ENCODE measurements around the gene CLDN11. TPM values are rescaled to one million over a fixed set of nuclear protein-coding genes. Genes with fewer than 3 reads are reported as not detected.

Gene CLDN11
- total RNA-seq, 1 donor from 2014 or later, result not detected

GRCh38 chr3:170465955-170466354, 47.3 kb downstream of the CLDN11 start:
- Mint-ChIP-seq H3K4me3 (no peak overlapping the region), H3K9me3 (no peaks in the 10 kb centered on the region), H3K27ac (no peak overlapping the region), H3K36me3 (ENCODE audit: low read depth) (no peaks in the 10 kb centered on the region), H3K27me3 (ENCODE audit: insufficient read depth) (peaks cover 6% of the 10 kb centered on the region), H3K4me1 (ENCODE audit: low read depth) (no peaks in the 10 kb centered on the region)
- no peak for DNase-seq (ENCODE audit: low spot score)
- intact Hi-C loops (cut with micrococcal nuclease), result no loop called here

GRCh38 chr3:170467007-170467406, 48.3 kb downstream of the CLDN11 start:
- Mint-ChIP-seq H3K36me3 (ENCODE audit: low read depth) (no peaks in the 10 kb centered on the region), H3K27ac (no peak overlapping the region), H3K4me1 (ENCODE audit: low read depth) (no peaks in the 10 kb centered on the region), H3K4me3 (no peak overlapping the region), H3K27me3 (ENCODE audit: insufficient read depth) (peaks cover 6% of the 10 kb centered on the region), H3K9me3 (no peaks in the 10 kb centered on the region)
- DNase-seq (ENCODE audit: low spot score), result no peak
- intact Hi-C loops (cut with micrococcal nuclease), result no loop called here

GRCh38 chr3:170467571-170468147, 49.0 kb downstream of the CLDN11 start:
- DNase-seq (ENCODE audit: low spot score), result no peak
- H3K27ac Mint-ChIP-seq, result no peak overlapping the region
- H3K4me1 Mint-ChIP-seq (ENCODE audit: low read depth), result no peaks in the 10 kb centered on the region
- no peaks in the 10 kb centered on the region for H3K36me3 Mint-ChIP-seq (ENCODE audit: low read depth)
- intact Hi-C loops (cut with micrococcal nuclease), result no loop called here
- peaks cover 6% of the 10 kb centered on the region for H3K27me3 Mint-ChIP-seq (ENCODE audit: insufficient read depth)
- no peak overlapping the region for H3K4me3 Mint-ChIP-seq
- no peaks in the 10 kb centered on the region for H3K9me3 Mint-ChIP-seq

- no peak for DNase-seq (ENCODE audit: low spot score)
- H3K9me3 Mint-ChIP-seq, result no peaks in the 10 kb centered on the region
- H3K27me3 Mint-ChIP-seq (ENCODE audit: insufficient read depth), result peaks cover 3% of the 10 kb centered on the region
- no peaks in the 10 kb centered on the region for H3K4me1 Mint-ChIP-seq (ENCODE audit: low read depth)
- no peaks in the 10 kb centered on the region for H3K36me3 Mint-ChIP-seq (ENCODE audit: low read depth)
- intact Hi-C loops (cut with micrococcal nuclease), result no loop called here
- H3K27ac Mint-ChIP-seq, result no peak overlapping the region
- no peak overlapping the region for H3K4me3 Mint-ChIP-seq
Observed at GRCh38 chr3:170469151-170470062, 50.7 kb downstream of the CLDN11 start.

GRCh38 chr3:170470063-170471016, 51.7 kb downstream of the CLDN11 start:
- Mint-ChIP-seq H3K36me3 (ENCODE audit: low read depth) (no peaks in the 10 kb centered on the region), H3K27me3 (ENCODE audit: insufficient read depth) (peaks cover 2% of the 10 kb centered on the region), H3K4me1 (ENCODE audit: low read depth) (no peaks in the 10 kb centered on the region), H3K27ac (no peak overlapping the region), H3K4me3 (no peak overlapping the region), H3K9me3 (no peaks in the 10 kb centered on the region)
- intact Hi-C loops (cut with micrococcal nuclease), result no loop called here
- no peak for DNase-seq (ENCODE audit: low spot score)

- no peaks in the 10 kb centered on the region for H3K4me1 Mint-ChIP-seq (ENCODE audit: low read depth)
- H3K9me3 Mint-ChIP-seq, result no peaks in the 10 kb centered on the region
- H3K4me3 Mint-ChIP-seq, result no peak overlapping the region
- intact Hi-C loops (cut with micrococcal nuclease), result no loop called here
- no peak for DNase-seq (ENCODE audit: low spot score)
- no peak overlapping the region for H3K27ac Mint-ChIP-seq
- no peaks in the 10 kb centered on the region for H3K36me3 Mint-ChIP-seq (ENCODE audit: low read depth)
- H3K27me3 Mint-ChIP-seq (ENCODE audit: insufficient read depth), result no peaks in the 10 kb centered on the region
Observed at GRCh38 chr3:170471149-170471548, 52.5 kb downstream of the CLDN11 start.

GRCh38 chr3:170473358-170473757, 54.7 kb downstream of the CLDN11 start:
- Mint-ChIP-seq H3K9me3 (no peaks in the 10 kb centered on the region), H3K4me3 (no peak overlapping the region), H3K4me1 (ENCODE audit: low read depth) (no peaks in the 10 kb centered on the region), H3K36me3 (ENCODE audit: low read depth) (no peaks in the 10 kb centered on the region), H3K27me3 (ENCODE audit: insufficient read depth) (peaks cover 4% of the 10 kb centered on the region), H3K27ac (no peak overlapping the region)
- DNase-seq (ENCODE audit: low spot score), result no peak
- intact Hi-C loops (cut with micrococcal nuclease), result no loop called here

- Mint-ChIP-seq H3K4me1 (ENCODE audit: low read depth) (no peaks in the 10 kb centered on the region), H3K9me3 (no peaks in the 10 kb centered on the region), H3K27me3 (ENCODE audit: insufficient read depth) (peaks cover 12% of the 10 kb centered on the region), H3K27ac (no peak overlapping the region), H3K4me3 (no peak overlapping the region), H3K36me3 (ENCODE audit: low read depth) (no peaks in the 10 kb centered on the region)
- DNase-seq (ENCODE audit: low spot score), result no peak
- intact Hi-C loops (cut with micrococcal nuclease), result no loop called here
Observed at GRCh38 chr3:170475092-170475685, 56.5 kb downstream of the CLDN11 start.

- peaks cover 12% of the 10 kb centered on the region for H3K27me3 Mint-ChIP-seq (ENCODE audit: insufficient read depth)
- no peaks in the 10 kb centered on the region for H3K9me3 Mint-ChIP-seq
- no peak overlapping the region for H3K4me3 Mint-ChIP-seq
Observed at GRCh38 chr3:170476291-170476690, 57.6 kb downstream of the CLDN11 start.

GRCh38 chr3:170477395-170477794, 58.7 kb downstream of the CLDN11 start:
- intact Hi-C loops (cut with micrococcal nuclease), result no loop called here
- no peak overlapping the region for H3K27ac Mint-ChIP-seq
- no peaks in the 10 kb centered on the region for H3K4me1 Mint-ChIP-seq (ENCODE audit: low read depth)
- no peak overlapping the region for H3K4me3 Mint-ChIP-seq
- H3K36me3 Mint-ChIP-seq (ENCODE audit: low read depth), result no peaks in the 10 kb centered on the region
- no peak for DNase-seq (ENCODE audit: low spot score)
- peaks cover 12% of the 10 kb centered on the region for H3K27me3 Mint-ChIP-seq (ENCODE audit: insufficient read depth)
- no peaks in the 10 kb centered on the region for H3K9me3 Mint-ChIP-seq

More at GRCh38 chr3:170476291-170476690, 57.6 kb downstream of the CLDN11 start:
- Mint-ChIP-seq H3K4me1 (ENCODE audit: low read depth) (no peaks in the 10 kb centered on the region), H3K27ac (no peak overlapping the region), H3K36me3 (ENCODE audit: low read depth) (no peaks in the 10 kb centered on the region)
- no peak for DNase-seq (ENCODE audit: low spot score)
- intact Hi-C loops (cut with micrococcal nuclease), result no loop called here

- no peak overlapping the region for H3K4me3 Mint-ChIP-seq
- no peak overlapping the region for H3K27ac Mint-ChIP-seq
- no peak for DNase-seq (ENCODE audit: low spot score)
- intact Hi-C loops (cut with micrococcal nuclease), result no loop called here
- H3K4me1 Mint-ChIP-seq (ENCODE audit: low read depth), result no peaks in the 10 kb centered on the region
- H3K27me3 Mint-ChIP-seq (ENCODE audit: insufficient read depth), result peaks cover 14% of the 10 kb centered on the region
- no peaks in the 10 kb centered on the region for H3K9me3 Mint-ChIP-seq
- H3K36me3 Mint-ChIP-seq (ENCODE audit: low read depth), result no peaks in the 10 kb centered on the region
Observed at GRCh38 chr3:170480111-170480510, 61.4 kb downstream of the CLDN11 start.

GRCh38 chr3:170482199-170482598, 63.5 kb downstream of the CLDN11 start:
- Mint-ChIP-seq H3K27ac (no peak overlapping the region), H3K36me3 (ENCODE audit: low read depth) (no peaks in the 10 kb centered on the region), H3K4me1 (ENCODE audit: low read depth) (no peaks in the 10 kb centered on the region), H3K27me3 (ENCODE audit: insufficient read depth) (peaks cover 14% of the 10 kb centered on the region), H3K9me3 (no peaks in the 10 kb centered on the region), H3K4me3 (no peak overlapping the region)
- DNase-seq (ENCODE audit: low spot score), result no peak
- intact Hi-C loops (cut with micrococcal nuclease), result no loop called here

Data from activated T-helper 1 cell treated with anti-CD3 and anti-CD28 coated beads, Interleukin-12 subunit alpha, Interleukin-12 subunit beta, Interleukin-2, Interleukin-4 antibody, amounts not matched to agents 30 ng/mL and 10 ng/mL and 1 ng/mL, durations not matched to agents 14 hours and 24 hours and 36 hours (primary cell).